ENCODE results near the gene RALGAPA2.
A peak's percentile ranks its signal among the peaks of the same experiment; 100 is the strongest.

RALGAPA2 gene

DNA sequence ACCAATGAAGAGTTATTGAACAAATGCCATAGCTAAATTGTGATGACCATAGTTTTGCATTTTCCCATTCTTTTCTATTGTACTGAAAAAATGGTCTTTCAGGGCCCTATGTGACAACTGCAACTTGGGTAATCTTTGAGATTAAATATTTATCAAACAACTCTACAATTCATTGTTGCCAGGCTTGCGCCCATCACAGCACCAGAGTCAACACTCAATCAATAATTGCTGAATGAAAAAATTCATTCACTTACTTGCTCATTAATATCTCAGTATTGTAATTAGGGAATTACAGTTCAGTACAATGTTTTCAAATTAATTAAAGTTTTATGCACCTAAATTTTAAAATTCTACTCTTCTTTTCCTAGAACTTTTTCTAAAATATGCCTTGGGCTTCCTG, 7.7 kb upstream of the RALGAPA2 start:
- no peak for TF ChIP-seq ZFX (IDR thresholded peaks at IDR 0.05; ENCODE audit: borderline replicate concordance)
- H3K27ac ChIP-seq: no peak overlapping the region

DNA sequence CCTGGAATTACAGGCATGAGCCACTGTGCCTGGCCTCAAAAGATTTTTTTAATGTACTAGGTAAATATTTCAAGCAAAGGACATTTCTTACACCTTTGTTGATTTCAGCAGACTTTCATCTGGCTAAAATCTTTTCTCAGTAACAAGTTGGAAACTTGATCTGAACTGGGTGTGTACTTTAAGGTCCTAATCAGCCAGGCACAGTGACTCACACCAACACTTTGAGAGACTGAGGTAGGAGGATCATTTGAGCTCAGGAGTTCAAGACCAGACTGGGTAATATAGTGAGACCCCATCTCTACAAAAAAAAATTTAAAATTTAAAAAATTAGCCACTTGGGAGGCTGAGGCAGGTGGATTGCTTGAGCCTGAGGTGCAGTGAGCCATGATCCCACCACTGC, 7.0 kb upstream of the RALGAPA2 start:
- TF ChIP-seq ZFX (IDR thresholded peaks at IDR 0.05; ENCODE audit: borderline replicate concordance): no peak
- TF ChIP-seq, protein P1, sequence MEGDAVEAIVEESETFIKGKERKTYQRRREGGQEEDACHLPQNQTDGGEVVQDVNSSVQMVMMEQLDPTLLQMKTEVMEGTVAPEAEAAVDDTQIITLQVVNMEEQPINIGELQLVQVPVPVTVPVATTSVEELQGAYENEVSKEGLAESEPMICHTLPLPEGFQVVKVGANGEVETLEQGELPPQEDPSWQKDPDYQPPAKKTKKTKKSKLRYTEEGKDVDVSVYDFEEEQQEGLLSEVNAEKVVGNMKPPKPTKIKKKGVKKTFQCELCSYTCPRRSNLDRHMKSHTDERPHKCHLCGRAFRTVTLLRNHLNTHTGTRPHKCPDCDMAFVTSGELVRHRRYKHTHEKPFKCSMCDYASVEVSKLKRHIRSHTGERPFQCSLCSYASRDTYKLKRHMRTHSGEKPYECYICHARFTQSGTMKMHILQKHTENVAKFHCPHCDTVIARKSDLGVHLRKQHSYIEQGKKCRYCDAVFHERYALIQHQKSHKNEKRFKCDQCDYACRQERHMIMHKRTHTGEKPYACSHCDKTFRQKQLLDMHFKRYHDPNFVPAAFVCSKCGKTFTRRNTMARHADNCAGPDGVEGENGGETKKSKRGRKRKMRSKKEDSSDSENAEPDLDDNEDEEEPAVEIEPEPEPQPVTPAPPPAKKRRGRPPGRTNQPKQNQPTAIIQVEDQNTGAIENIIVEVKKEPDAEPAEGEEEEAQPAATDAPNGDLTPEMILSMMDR (IDR thresholded peaks at IDR 0.05): no peak
- H3K27ac ChIP-seq: no peak overlapping the region

DNA sequence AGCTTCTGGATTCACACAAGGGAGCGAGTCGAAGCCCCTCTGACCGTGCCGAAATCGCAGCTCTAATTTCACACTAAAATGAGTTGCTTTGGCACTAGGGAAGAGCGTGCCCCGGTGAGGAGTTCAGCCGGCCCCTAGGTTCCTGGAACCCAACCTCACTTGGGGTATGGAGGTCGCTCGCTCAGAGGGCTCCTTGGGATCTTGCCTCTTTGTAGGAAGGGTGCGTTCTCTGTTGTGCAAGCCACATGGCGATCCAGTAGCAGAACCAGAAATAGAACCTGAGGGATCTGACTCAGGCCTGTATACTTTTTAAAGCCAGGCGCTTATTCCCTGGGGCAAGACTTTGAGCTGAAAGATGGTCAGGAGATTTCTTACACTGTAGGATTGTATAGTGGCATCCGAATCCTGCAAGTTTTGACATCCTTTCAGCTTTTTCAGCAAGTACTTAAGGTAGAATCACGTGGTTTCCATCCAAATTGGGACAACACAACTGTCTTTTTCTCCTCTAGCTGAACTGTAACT, 861 bp upstream of the RALGAPA2 start:
- peak overlapping the region; percentile 75 for H3K27ac ChIP-seq
- no peak for TF ChIP-seq ZFX (IDR thresholded peaks at IDR 0.05; ENCODE audit: borderline replicate concordance)
- TF ChIP-seq, protein P1 (IDR thresholded peaks at IDR 0.05): no peak

DNA sequence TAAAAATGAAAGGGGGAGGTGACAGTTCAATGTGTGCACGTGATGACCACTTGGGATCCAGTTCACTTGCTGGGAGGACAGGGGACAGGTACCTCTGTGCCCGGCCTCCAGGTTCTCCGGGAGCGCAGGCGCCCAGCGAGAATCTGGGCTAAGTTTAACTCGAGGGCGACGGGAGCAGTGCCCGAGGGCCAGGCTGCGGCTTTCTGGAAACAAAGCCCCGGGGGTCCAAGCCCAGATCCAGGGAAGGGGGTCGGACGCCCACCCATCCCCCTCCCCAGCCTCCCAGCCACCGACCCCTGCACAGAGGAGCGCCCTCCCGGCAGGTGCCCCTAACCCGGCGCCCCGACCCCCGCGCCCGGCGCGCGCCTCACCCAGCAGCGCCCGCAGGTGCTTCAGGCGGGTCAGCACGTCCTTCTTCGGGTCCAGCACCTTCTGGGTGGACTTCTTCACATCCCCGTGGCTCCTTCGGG, 405 bp downstream of the RALGAPA2 start:
- no peak for TF ChIP-seq ZFX (IDR thresholded peaks at IDR 0.05; ENCODE audit: borderline replicate concordance)
- TF ChIP-seq, protein P1 (IDR thresholded peaks at IDR 0.05): no peak
- H3K27ac ChIP-seq: peak overlapping the region; percentile 75

DNA sequence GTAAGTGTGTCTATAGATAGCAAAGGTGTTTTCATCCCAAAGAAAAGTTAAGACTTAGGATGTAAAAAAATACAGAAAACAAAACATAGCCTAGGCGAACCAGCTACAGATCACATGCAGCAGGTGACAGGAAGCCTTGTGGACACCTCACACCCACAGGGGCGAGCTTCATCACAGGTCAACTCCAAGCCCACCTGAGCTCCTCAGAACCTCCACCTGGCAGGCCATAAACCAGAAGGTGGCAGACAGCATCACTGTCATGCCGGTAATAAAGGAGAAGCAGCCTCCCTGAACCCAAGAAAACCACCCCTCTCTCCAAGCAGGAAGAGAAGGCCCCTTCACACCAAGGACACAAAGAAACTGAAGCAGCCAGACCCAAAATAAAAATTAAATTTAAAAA, 1.0 kb downstream of the RALGAPA2 start:
- no peak overlapping the region for H3K27ac ChIP-seq
- TF ChIP-seq, protein P1 (IDR thresholded peaks at IDR 0.05): no peak
- TF ChIP-seq ZFX (IDR thresholded peaks at IDR 0.05; ENCODE audit: borderline replicate concordance): no peak

DNA sequence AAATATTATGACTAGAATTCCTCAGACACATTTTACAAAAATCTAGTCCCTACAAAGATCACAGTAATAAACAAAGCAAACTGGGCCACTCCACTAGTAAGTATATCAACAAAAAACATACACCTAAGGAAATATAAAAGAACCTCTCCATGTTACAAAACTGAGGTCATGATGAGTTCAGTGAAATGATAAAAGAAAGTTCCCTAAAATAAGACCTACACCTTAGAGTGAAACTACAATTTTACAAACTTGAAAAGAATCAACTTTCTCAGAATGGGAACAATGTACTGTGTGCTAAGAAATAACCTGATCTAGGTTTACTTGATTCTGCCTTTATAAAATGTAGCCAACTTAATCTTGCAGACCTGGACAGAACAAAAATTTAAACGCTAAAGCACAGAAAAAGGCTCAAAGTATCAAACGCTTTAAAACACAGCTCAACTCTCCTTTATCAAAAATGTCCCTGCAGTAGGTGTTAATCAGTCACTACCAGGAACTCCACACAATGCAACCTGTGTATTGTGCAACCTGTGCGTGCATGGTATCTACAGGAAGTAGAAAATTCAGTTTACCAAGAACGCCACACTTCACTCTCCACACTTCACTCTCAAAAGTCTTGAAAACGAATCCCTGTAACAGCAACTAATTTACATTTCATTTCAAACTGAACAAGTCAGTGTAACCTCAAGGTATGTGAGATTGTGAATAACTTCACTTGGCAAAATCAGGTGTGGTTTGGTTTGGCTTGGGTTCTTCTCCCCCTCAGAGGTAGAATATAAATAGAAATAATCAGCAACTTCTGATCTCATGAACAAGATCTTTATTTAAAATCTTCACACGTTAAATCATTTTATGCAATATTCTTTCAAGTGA, 1.8 kb downstream of the RALGAPA2 start:
- no peak for TF ChIP-seq ZFX (IDR thresholded peaks at IDR 0.05; ENCODE audit: borderline replicate concordance)
- TF ChIP-seq, protein P1 (IDR thresholded peaks at IDR 0.05): no peak
- H3K27ac ChIP-seq: no peak overlapping the region

DNA sequence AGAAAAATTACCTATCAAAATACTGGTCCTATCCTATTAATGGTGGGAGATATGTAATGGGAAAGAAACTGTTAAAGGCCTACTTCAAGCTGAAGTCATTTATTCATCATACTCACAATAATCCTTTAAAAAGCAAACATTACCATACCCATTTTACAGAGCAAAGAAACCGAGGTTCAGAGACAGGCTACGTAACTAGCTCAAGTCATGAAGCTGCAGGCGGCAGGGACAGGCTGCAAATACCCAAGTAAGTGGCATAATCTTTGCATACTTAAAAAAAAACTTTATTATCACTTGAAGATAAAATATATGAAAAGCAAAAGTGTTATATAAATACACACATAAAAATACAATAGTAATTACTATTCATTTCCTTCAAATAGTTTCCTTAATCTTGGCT, 2.6 kb downstream of the RALGAPA2 start:
- TF ChIP-seq ZFX (IDR thresholded peaks at IDR 0.05; ENCODE audit: borderline replicate concordance): no peak
- TF ChIP-seq, protein P1 (IDR thresholded peaks at IDR 0.05): no peak
- H3K27ac ChIP-seq: no peak overlapping the region
